IPS-NIHi7 (cell line): ENCODE measurements around the gene HDAC4.

Experiments
- DNase-seq: peaks from one replicate; pipeline ENCODE4 v3.0.0; 2012; ENCODE audit warnings: mixed read lengths; ENCODE audit errors: extremely low spot score

Gene HDAC4

DNA sequence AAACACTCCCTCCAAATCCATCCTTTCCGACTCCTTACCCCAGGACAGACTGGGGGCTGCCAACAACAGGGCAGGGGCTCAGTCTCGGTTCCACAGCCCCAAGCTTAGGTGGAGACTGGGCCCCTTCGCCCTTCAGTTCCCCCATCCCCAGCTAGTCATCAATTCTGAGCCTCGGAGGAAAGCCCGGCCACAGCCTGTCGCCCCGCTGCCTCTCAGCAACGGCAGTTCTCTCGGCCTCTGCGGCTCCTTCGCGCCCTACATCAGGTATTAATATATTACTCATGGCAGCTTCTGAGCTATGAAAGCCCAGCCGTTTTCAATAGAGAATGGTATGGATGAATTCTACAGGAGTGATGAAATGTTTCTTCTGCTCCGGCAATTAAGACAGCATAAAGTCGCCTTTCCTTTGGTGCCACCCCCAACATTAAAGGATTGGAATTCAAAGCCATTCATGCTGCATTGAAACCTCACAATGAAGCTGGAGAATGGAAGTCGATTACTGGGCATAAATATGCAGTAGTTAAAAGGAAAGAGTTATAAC lies 2.8 kb downstream of the HDAC4 start:
- no peak for DNase-seq

DNA sequence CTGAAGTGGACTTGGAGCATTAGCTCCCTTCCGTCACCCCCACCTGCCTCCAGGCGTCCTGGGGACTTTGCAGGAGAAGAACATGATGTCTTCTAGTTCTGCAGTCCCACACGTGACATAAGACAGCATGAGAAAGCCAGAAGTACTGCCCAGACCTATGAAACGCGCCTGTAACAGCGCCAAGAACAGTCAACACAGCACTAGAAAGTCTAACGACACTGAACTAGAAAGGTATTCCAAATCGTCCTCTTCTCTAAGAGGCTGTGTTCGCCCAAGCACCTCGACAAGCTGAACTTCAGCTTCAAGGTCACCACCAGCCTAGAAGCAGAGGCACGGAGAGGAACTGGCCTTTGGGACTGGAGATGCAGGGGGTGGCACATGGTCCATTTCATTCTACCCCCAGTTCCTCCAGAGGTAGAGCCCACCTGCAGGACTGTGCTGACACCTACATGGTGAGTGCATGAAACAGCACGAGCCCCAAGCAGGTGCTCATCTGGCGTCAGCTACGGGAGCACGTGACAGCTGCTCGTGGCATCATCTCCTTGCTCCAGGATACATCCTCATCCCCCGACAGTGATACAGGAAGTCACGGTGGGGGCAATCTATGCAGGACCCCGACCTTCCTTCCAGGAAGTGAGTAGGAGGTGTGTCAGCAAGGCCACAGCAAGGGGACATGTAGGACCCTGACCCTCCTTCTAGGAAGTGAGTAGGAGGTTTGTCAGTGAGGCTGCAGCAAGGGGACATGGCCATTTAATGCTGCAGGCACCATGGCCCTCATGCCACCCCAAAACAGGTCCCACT lies 3.7 kb downstream of the HDAC4 start:
- no peak for DNase-seq

DNA sequence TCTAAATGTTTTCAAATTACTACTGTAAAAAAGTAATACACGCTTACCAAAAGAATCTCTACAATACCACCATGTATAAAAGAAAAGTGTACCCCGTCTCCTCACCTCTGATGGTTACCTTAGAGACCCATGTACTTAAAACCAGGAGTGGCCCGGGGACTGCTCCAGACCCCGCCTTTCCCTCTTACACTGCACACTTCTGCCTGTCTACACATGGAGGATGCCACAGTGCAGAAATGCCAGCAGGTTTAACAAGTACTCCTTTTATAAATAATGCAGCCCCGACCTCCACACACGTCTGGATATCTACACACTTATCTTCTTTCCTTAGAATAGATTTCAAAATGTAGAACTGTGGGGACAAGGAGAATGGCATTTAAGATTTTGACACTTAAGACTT lies 5.3 kb downstream of the HDAC4 start:
- DNase-seq: no peak

DNA sequence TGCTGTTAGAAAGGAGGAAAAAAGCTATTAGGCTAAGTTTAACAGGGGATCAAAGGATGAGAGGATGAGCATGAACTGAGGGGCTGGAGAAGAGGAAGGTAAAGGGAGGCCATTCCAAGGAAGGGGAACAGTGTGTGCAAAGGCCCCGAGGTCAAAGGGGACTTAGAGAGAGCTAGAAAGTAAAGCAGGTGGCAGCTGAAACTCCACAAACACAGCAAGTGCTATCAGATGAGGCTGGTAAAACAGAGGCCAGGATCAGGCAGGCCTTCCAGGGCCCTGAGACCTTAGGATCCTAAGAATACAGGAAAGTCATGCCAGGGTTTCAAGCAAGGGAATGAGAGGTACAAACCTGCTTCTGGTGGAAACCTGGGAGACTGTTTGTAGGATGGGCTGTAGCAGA lies 5.8 kb downstream of the HDAC4 start:
- DNase-seq: no peak

DNA sequence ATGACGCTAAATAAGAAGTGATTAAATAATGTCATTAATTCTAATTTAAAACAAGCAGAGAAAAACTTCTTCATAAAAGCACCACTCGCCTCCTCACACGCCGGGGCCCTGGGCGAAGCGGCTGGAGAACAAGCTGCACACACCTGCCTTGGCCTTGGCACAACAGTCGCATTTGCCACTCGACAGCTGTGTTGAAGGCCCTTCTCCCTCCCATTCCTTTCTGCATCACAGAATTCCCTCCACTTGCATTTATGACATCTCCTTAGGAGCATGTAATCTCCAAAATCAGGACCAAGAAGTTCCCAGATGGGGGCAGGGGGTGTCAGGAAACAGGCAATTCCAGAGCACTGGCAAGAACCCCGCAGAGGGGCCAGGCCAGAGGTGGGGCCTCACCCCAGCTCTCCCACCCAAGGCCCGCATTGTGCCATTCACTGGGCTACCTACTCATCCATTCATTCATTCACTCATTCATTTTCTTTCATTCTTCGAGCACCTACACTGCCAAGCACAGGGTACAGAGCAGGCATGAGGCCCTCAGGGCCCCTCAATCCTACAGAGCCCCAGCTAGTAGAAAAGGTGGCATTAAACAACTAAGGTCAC lies 6.4 kb downstream of the HDAC4 start:
- DNase-seq: no peak

DNA sequence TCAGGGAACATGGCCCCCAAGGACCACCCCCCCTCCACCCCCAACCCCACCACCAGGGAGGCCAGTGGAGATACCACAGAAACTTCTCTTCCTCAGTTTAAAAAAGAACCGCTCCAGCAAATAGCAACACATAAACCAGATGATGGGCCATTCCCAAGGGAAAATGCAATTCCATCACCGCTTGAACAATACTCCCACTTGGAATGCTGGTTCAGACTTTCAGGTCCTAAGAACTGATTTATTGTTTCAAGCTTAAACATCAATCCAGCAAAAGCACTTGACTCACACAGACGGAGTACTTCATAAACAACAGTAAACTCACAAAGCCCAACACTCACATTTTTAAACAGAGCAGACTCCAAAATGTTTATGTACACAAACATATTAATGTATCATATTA lies 6.9 kb downstream of the HDAC4 start:
- DNase-seq: no peak

DNA sequence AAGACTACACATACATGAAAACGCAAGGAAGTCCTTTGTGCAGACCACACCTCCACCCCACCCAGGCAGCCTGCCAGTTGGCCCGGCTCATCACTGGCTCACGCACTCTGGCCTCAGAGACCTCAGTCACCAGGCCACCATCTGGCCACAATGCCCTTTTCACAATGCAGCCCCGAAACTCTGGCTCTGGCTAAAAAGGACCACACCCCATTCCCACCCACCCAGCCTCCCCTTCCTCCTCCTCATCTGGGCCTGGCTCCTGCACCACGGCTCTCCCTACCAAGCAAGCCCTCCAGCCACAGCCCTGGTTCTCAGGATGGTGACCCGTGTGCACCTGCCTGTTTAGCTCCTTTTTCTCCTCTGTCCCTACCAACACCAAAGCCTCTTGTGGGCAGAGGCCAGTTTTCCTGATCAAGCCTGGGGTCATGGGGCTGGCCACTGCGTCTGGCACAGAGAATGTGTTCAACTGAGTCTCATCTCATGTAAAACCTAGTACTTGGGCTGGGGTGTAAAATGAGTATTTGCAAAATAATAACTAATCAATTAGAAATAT lies 7.4 kb downstream of the HDAC4 start:
- no peak for DNase-seq

DNA sequence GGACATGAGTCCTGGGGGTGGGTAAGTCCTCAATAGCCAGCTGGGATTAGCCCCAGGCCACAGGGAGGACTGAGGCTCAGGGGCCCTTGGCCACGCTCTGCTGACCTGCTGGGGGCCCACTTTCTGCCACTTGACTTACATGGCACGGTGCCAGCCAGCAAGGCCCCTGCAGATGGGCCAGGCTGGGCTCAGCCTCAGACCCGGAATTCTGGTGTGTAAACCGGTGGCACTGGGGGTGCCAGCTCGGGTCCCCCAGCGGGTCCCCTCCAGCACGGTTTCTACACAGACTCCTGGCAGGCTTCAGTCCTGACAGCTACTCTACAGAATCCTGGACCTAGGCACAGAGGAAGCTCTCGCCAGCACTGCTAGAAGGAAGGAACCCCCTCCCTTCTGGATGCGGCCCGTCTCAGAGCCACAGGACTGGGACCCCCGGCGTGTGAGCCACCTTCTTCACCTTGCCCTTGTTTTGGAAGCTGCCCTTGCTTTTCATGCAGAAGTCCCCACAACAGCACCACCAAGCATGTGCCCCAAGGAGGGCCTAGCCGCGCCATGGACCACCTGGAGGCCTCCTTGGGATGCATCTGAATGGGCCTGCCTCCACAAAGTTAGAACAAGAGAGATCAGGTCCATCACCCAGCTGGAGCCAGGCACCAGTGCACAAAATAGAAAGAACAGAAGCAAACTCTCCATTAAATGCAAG lies 8.0 kb downstream of the HDAC4 start:
- DNase-seq: no peak

DNA sequence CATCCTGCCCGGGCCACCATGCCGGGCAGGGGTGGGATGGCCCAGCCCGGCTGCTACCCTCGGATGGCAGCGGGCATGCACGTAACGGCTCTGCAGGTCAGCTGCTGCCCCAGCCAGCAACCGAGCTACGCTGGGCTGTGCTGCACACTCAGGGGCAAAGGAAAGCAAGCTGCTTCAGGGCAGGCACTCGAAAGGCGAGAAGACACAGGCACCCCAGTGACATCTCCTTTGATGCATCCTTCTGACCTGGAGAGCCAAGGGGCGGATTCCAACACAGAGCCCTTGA lies 8.8 kb downstream of the HDAC4 start:
- no peak for DNase-seq

DNA sequence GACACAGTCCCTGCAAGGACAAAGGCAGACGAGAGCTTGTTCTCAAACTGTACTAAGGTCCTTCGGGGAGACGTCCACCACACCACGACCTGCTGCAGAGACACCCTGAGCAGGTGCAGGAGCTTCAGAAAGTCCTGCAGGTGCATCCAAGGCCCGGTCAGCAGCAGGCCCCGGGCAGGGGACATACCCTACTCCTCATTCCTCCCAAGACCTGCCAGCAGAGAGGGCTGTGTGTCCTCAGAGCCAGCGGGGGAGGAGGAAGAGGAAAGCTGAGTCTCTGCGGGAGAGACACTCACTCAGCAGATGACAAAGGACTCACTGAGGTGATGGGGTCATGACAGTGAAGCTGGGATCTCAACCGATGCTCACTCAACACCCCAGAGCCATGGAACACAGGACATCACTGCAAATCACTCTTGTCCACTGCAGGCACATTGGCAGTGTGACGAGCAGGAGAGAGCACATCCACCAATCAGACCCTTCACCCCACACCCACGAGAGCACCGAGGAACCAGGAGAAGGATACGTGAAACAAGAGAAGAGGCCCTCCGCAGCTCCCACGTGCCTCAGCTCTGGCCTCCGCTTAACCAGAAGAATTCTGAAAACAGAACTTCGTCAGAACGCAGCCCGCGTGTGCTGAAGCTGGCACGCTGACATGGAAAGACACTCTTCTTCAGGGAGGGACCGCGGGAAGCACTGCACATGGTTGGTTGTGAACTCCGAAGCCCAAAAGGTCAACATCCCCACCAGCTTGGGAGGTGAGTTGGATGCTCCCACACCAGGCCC lies 9.3 kb downstream of the HDAC4 start:
- no peak for DNase-seq

DNA sequence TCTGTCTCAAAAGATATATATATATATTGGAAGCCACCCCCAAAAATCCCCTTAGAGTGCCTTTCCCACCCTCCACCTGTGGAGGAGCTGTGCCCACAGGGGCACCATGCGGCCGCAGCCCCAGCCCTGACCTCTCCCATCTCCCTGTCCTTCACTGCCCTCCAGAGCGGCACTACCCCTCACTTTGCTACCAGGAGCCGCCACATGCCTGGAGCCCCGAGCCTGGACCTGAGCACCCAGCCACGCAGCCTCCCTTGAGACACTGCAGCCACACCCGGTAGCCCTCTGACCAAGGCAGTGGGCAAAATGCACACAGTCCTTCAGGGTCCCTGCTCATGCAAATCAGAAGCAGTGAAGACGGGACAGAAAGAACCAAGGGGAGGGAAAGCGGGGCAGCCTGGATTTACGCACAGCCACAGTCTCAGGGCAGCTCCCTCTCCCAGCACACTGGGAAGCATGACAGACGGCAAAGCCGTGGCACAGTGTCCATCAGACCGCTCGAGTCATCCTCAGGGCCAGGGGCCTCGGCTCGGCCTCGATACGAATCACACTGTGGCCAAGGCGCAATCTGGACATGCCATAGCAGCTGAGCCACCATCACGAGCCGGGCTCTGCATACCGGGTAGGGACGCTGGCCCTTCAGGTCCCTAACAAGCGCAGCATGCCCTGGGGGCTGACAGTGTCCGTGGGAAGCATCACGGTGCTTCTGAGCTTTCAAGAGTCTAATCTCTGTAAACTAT lies 10.1 kb downstream of the HDAC4 start:
- DNase-seq: no peak

DNA sequence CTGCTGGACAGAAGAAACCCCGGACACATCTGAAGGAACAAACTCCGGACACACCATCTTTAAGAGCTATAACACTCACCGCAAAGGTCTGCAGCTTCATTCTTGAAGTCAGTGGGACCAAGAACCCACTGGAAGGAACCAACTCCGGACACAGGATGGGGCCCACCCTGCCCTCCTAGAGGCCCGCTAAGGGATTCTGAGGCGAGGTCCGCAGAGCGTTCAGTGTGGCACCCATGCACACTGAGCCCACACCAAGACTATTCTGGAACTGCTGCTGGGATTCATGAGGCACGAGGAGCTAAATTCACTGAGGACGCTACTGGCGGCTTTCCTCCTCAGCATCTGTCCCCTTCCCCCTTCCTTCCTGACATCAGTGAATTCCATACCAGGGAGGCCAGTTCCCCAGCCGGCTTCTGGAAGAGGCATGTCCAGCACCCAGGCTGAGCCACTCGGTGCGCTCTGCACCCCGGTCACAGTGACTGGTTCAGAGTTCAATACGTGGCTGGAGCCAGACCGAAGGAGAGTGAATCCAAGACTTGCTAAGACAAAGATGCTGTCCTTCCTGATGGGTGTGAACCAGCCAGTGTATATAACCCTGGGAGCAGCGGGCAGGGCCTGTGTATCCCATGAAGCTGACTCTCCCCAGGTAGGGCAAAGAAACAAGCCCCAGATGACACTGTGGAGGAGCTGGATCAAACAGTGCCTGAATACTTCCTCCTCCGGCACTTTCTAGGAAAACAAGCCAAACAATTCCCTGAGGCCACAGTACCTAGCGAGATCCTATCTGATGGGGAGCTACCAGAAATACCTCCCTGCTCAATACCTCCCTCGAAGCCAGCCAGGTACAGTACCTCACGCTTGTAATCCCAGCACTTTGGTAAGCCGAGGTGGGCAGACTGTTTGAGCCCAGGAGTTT lies 11.1 kb downstream of the HDAC4 start:
- no peak for DNase-seq

DNA sequence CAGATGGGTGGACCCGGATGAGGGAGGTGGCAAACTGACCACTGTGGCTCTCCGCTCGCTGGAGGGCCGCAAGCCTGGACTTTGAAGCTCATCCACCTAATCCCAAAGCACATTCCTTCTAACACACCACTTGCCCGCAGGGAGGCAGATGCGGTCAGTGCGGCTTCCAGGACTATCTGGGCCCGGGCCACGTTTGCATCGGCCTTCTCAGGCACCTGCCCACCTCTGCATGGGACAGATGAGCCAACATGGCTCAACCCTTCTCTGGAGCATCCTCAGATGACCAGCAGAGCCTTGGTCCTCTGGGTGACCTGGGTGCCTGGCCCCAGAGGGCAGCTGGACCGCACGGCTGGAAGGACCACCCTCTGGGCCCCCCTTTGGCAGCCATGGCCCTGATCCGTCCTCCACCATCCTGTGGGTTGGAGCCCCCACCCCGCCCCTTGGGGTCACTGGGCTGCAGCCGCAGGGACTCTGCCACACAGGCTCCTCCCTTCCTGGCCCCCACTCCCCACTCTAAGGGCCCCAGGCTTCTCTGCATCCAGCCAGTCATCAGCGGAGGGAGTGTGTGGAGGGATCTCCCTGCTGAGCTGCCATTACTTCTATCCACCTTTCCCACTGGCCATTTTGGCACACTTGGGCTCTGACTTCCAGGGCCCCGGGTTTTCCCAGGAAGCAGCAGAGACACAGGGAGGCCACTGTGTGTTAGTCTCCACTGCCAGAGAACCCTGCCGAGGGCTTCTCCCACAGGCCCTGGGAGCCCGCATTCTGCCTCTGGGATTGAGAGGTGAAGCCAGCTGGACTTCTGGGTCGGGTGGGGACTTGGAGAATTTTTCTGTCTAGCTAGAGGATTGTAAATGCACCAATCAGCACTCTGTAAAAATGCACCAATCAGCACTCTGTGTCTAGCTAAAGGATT lies 12.3 kb downstream of the HDAC4 start:
- no peak for DNase-seq

DNA sequence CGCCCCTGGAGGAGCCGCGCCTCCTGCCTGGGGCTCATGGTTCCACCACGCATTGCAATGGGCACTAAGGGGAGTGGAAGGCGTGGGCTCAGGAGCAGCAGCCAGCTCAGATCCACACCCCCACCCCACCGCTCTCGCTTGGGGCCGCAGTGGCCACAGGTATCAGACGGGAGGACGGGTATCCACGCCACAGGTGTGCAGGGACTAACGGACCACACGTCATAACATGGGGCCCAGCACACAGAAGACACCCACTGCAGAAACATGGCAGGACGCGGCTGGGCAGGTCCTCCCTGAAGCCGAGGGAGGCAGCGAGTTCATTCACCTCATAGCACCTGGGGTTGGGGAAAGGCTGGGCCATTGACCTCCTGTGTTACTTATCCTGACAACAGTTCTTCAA lies 13.0 kb downstream of the HDAC4 start:
- no peak for DNase-seq

DNA sequence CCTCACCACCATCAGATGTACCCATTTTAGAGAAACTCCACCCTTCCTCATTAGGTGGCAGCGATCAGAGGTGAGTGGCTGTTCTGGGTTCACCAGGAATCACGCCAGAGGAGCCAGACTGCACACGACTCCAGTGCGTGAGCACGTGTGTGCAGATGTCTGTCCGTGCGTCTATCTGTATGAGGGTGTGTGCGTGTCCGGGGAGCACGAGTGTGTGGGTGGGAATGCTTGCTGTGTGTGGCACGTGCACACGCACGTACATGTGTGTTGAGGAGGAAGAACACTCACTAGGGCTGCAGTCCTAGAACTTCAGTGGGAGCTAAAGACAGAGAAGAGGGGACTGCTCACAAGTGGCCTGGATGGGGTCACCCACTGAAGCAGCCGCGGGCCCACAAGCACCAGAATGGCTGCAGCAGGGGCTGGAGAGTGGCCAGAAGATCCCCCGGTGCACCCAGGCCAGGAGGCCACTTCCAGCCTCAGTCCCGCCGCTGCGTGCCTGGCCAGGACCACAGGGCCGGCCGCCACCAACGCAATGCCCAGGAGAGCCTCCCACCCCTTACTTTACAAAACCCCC lies 13.9 kb downstream of the HDAC4 start:
- no peak for DNase-seq

DNA sequence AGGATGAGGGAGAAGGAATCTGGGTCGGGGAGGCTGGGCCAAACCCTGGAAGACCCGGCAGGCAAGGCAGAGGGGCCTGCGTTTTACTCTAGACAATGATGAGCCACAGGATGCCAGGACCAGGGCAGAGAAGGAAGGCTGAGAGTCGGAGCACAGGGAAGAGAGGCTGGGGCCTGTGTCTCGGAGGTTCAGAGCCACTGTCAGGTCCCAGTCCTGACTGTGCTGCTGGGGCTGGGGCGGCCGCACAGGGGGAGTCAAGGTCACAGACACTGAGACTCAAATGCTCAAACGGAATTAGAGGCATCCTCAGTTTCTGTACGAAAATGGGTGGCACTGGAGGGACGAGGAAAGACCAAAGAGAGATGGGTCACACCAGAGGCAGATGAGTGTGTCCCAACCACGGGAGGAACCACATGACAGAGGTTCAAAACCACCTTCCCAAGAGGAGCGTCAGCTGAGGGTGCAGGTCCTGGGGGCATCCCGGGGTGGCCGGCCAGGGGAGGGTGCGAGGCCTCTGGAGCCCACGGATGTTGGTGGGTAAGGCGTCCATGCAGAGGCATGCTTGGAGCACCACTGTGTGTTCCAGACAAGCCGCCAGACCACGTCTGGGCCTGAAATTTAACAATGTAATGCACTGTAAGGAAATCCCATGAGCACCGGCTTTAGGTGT lies 14.7 kb downstream of the HDAC4 start:
- DNase-seq: no peak

DNA sequence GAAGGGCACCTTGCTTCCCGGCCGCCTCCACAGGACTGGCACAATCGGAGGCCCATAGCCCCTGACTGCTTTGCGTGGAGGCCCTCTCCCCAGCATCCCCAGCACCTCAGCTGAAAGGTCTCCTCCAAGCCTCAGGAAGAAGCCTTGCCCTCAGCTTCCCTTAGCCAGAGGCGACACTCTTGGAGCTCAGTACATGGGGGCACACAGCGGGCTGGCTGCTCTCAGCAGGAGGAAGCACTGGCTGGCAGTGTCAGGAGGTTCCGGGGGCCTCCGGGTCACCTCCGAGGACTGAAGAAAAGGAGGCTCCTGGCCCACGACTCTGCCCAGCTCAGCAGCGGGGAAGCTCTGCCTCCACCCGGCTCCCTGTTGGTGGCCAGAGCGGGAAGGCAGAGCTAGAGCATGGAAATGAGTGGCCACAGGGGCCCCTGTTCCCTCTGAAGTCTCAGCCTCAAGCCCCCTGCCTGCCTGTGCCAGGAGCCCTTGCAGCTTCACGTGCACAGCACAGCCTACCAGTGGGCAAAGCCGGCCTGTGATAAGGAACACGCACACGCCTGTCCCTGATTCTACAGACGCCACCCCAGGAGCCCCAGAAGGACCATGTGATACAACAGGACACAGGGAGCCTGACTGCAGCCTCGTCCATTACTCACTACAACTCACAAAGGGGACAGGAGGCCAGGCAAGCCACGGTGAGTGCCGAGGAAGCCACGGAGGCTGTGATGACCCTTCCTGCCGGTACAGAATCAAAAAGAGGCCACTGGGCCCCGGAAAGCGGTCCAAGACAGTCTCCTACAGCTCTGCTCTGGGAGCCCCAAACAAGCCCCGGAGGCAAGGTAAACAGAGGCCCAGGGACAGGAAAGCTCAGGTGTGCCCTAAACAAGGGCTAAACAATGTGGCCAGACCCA lies 15.5 kb downstream of the HDAC4 start:
- no peak for DNase-seq
